Ishikawa (cell line): ENCODE results near the gene SVEP1.

Experiments used
- CEBPB ChIP-seq: IDR thresholded peaks from 2 replicates; pipeline ENCODE4 v1.6.1; 2012
- CREB1 ChIP-seq: IDR thresholded peaks from 2 replicates; pipeline ENCODE4 v1.6.1; 2012; ENCODE audit warnings: low read depth
- EGR1 ChIP-seq: IDR thresholded peaks from 2 replicates; pipeline ENCODE4 v1.6.1; 2012
- EP300 ChIP-seq: IDR thresholded peaks from 2 replicates; pipeline ENCODE4 v1.6.1; 2012; ENCODE audit warnings: borderline replicate concordance
- FOXM1 ChIP-seq: IDR thresholded peaks from 2 replicates; pipeline ENCODE4 v1.6.1; 2012; ENCODE audit warnings: low read depth, borderline replicate concordance
- MAX ChIP-seq: IDR thresholded peaks from 2 replicates; pipeline ENCODE4 v1.6.1; 2012
- NFIC ChIP-seq: IDR thresholded peaks from 2 replicates; pipeline ENCODE4 v1.6.1; 2012
- RAD21 ChIP-seq: IDR thresholded peaks from 2 replicates; pipeline ENCODE4 v1.6.1; 2012; ENCODE audit warnings: low read depth
- REST ChIP-seq: IDR thresholded peaks from 2 replicates; pipeline ENCODE4 v1.6.1; 2012; ENCODE audit warnings: low read depth, mild to moderate bottlenecking
- TAF1 ChIP-seq: IDR thresholded peaks from 2 replicates; pipeline ENCODE4 v1.6.1; 2012; ENCODE audit warnings: low read depth, mild to moderate bottlenecking
- TCF12 ChIP-seq: IDR thresholded peaks from 2 replicates; pipeline ENCODE4 v1.6.1; 2012; ENCODE audit warnings: low read depth
- TEAD4 ChIP-seq: IDR thresholded peaks from 2 replicates; pipeline ENCODE4 v1.6.1; 2012
- USF1 ChIP-seq: IDR thresholded peaks from 2 replicates; pipeline ENCODE4 v1.6.1; 2012
- YY1 ChIP-seq: IDR thresholded peaks from 2 replicates; pipeline ENCODE4 v1.6.1; 2012; ENCODE audit warnings: low read depth
- ZBTB7A ChIP-seq: IDR thresholded peaks from 2 replicates; pipeline ENCODE4 v1.6.1; 2012; ENCODE audit warnings: low read depth

The SVEP1 gene

GRCh38 chr9:110543631-110544051, 35.9 kb downstream of the SVEP1 start:
- peak; percentile 33; the same call in 1 of the 2 replicates for TF ChIP-seq NFIC
- TF ChIP-seq CREB1, result no peak

- TF ChIP-seq YY1 (no peak), EGR1 (no peak), FOXM1 (no peak), CREB1 (no peak), CEBPB (peak; percentile 26; the same call in 1 of the 2 replicates), USF1 (no peak), MAX (no peak)
Measured at GRCh38 chr9:110541950-110542349, 37.6 kb downstream of the SVEP1 start.

GRCh38 chr9:110538647-110539041, 40.9 kb downstream of the SVEP1 start:
- no peak for TF ChIP-seq CREB1
- TF ChIP-seq MAX, result no peak
- no peak for TF ChIP-seq REST
- TF ChIP-seq EP300, result no peak
- TF ChIP-seq TAF1, result no peak
- TF ChIP-seq FOXM1, result no peak
- no peak for TF ChIP-seq TCF12
- TF ChIP-seq NFIC, result no peak
- TF ChIP-seq YY1, result no peak
- no peak for TF ChIP-seq ZBTB7A
- no peak for TF ChIP-seq USF1
- TF ChIP-seq EGR1, result no peak
- TF ChIP-seq TEAD4, result no peak
- TF ChIP-seq CEBPB, result no peak
- no peak for TF ChIP-seq RAD21

- no peak for TF ChIP-seq EGR1
- TF ChIP-seq REST, result no peak
- TF ChIP-seq ZBTB7A, result no peak
- no peak for TF ChIP-seq TAF1
- no peak for TF ChIP-seq CEBPB
- TF ChIP-seq FOXM1, result no peak
- TF ChIP-seq YY1, result no peak
- no peak for TF ChIP-seq TCF12
- TF ChIP-seq USF1, result no peak
- no peak for TF ChIP-seq RAD21
- TF ChIP-seq TEAD4, result no peak
- no peak for TF ChIP-seq EP300
- TF ChIP-seq NFIC, result no peak
- TF ChIP-seq CREB1, result no peak
- no peak for TF ChIP-seq MAX
Measured at GRCh38 chr9:110537841-110538646, 41.5 kb downstream of the SVEP1 start.

GRCh38 chr9:110536822-110537221, 42.7 kb downstream of the SVEP1 start:
- no peak for TF ChIP-seq RAD21

- TF ChIP-seq NFIC (no peak), TCF12 (no peak), FOXM1 (no peak), RAD21 (no peak), TAF1 (no peak), REST (no peak), EP300 (no peak), CREB1 (no peak)
Measured at GRCh38 chr9:110532908-110533665, 46.5 kb downstream of the SVEP1 start.
